ENCODE measurements around the gene JAK1. TPM values are rescaled to one million over a fixed set of nuclear protein-coding genes. Genes with fewer than 3 reads are reported as not detected.

Gene JAK1
- total and polyA plus RNA-seq, 2 of the 8 experiments (the other 6 are each of a cell fraction or from before 2014, with no cell fraction given): 7.8 to 24.5 TPM

DNA sequence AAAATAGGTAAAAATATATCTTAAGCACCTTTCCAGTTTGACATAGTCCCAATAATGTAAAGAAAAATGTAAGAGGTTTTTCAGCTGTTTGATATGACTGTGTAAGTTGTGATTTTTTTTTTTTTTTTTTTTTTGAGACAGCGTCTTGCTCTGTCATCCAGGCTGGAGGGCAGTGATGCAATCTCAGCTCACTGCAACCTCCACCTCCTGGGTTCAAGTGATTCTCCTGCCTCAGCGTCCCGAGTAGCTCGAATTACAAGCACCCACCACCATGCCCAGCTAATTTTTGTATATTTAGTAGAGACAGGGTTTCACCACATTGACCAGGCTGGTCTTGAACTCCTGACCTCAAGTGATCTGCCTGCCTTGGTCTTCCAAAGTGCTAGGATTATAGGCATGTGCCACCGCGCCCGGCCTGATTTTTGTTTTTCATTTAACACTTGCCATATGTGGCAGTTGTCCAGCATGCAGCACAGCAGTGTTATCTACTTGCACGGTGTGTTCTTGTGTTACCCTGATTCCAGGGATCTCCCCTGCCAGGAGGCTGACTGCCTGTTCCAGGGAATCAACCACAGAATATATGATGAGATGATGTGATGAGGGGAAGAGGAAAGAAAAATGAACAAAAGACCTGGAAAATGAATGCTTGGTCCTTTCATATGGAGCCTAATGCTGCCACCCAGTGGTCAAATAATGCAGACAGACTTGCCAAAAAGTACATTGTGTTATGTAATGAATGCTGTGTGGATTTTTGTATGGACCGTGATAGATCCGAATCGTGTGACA lies 142.5 kb downstream of the JAK1 start:
- WGBS, 2 experiments (ENCODE audit: extremely low coverage in 1 of 2, insufficient coverage in 1 of 2, insufficient read length in 1 of 2, insufficient replicate concordance in 2 of 2, low coverage in 1 of 2, low lambda C conversion rate in 2 of 2, missing lambda C conversion rate in 1 of 2): 75% methylated on average over 11 of the region's 11 CpGs; no CpG with 5 or more reads in 1 of the 2 experiments
- Histone ChIP-seq H3K27me3 (replicated peaks in 1 of 4; ENCODE audit: control insufficient read depth in 3 of 4, extremely low read depth in 1 of 4, insufficient read depth in 3 of 4, low read length in 3 of 4) (no peaks in the 10 kb centered on the region), H2AFZ (ENCODE audit: low read length) (0 out of 2 replicates have a peak overlapping the region, but pooled peaks have one; percentile 3), H2AK5ac (ENCODE audit: low read depth, low read length) (no peak overlapping the region), H3K4ac (replicated peaks; ENCODE audit: insufficient read length, low read depth, low read length) (no peak overlapping the region), H2BK5ac (ENCODE audit: low read depth, low read length) (no peak overlapping the region), H4K91ac (replicated peaks; ENCODE audit: insufficient read length, low read length) (no peak overlapping the region), H3K9ac (replicated peaks in 1 of 4; ENCODE audit: extremely low read depth in 1 of 4, low read depth in 3 of 4, low read length in 3 of 4) (no peak overlapping the region), H3K18ac (ENCODE audit: extremely low read depth, low read length) (no peak overlapping the region; the same call in 1 of the 2 replicates), H3K4me2 (ENCODE audit: insufficient read depth in 1 of 2, low read depth in 2 of 2, low read length in 2 of 2) (no peak overlapping the region; a peak in 1 of 4 replicates), H4K20me1 (replicated peaks in 1 of 2; ENCODE audit: control insufficient read depth in 1 of 2, insufficient read depth in 2 of 2, low read length in 2 of 2) (no peaks in the 10 kb centered on the region), H2BK15ac (ENCODE audit: low read length) (no peak overlapping the region), H3K36me3 (ENCODE audit: control insufficient read depth in 2 of 4, insufficient read depth in 4 of 4, low read length in 3 of 4) (no peaks in the 10 kb centered on the region), H3K23ac (ENCODE audit: insufficient read length) (no peak overlapping the region), H3K4me3 (ENCODE audit: extremely low read depth in 1 of 4, insufficient read depth in 2 of 4, low read depth in 3 of 4, low read length in 4 of 4) (no peak overlapping the region), H3K56ac (replicated peaks; ENCODE audit: insufficient read length, low read depth, low read length) (no peak overlapping the region), H3K79me1 (ENCODE audit: low read depth, low read length) (no peaks in the 10 kb centered on the region; the same call in 1 of the 2 replicates), H2BK20ac (ENCODE audit: low read length) (no peak overlapping the region), H4K5ac (ENCODE audit: insufficient read length, low read depth, low read length) (peak overlapping the region; percentile 90), H2BK12ac (ENCODE audit: low read depth, low read length) (no peak overlapping the region), H3K4me1 (replicated peaks in 1 of 4; ENCODE audit: control insufficient read depth in 3 of 4, insufficient read depth in 4 of 4, low read length in 3 of 4) (peaks cover 0 to 2% (median 0%) of the 10 kb centered on the region in 4 experiments; a peak in 1 of 7 replicates), H3K9me3 (ENCODE audit: insufficient read depth in 2 of 2, low read depth in 1 of 2, low read length in 1 of 2) (no peaks in the 10 kb centered on the region), H3K23me2 (ENCODE audit: low read depth, low read length) (no peaks in the 10 kb centered on the region), H3K79me2 (ENCODE audit: control insufficient read depth in 1 of 2, insufficient read depth in 2 of 2, low read length in 2 of 2) (no peaks in the 10 kb centered on the region), H4K8ac (ENCODE audit: extremely low read depth, insufficient read depth, low read length) (no peak overlapping the region), H3K14ac (ENCODE audit: insufficient read length) (no peak overlapping the region), H2BK120ac (replicated peaks; ENCODE audit: low read depth, low read length) (no peak overlapping the region), H3K27ac (ENCODE audit: low read depth, low read length) (no peak overlapping the region)
- ChIA-PET POLR2A (ENCODE audit: partially characterized antibody) (interaction anchor here (1.6 kb wide), 1 partner anchor 25 kb away, joined by 3 read pairs; no protein-coding TSS in a partner anchor), CTCF (ENCODE audit: partially characterized antibody) (interaction anchor here (0.7 to 3.2 kb wide), 28 partner anchors 9 to 552 kb away, joined by 3 to 26 read pairs (median 3); no protein-coding TSS in a partner anchor)
- FAIRE-seq: peak; percentile 98
- peak in 1 of 2 experiments; percentile 70 for DNase-seq (ENCODE audit: low read depth in 1 of 2, low spot score in 2 of 2)
- TF ChIP-seq JUND (IDR thresholded peaks at IDR 0.05; ENCODE audit: low read length) (no peak), SRF (IDR thresholded peaks at IDR 0.05; ENCODE audit: low read depth, low read length) (no peak), CEBPB (IDR thresholded peaks at IDR 0.05; ENCODE audit: low read depth, low read length) (peak; percentile 88), POLR2A (IDR thresholded peaks at IDR 0.05; ENCODE audit: control extremely low read depth in 1 of 2, low read depth in 2 of 2, low read length in 2 of 2) (no peak), GTF2F1 (IDR thresholded peaks at IDR 0.05; ENCODE audit: borderline replicate concordance, low read depth, low read length) (no peak), TEAD4 (IDR thresholded peaks at IDR 0.05; ENCODE audit: low read depth, low read length) (no peak), TBP (IDR thresholded peaks at IDR 0.05; ENCODE audit: low read depth, low read length) (no peak), RXRA (IDR thresholded peaks at IDR 0.05; ENCODE audit: insufficient read depth, low read depth, low read length) (no peak)
- TF ChIP-seq, protein P1, sequence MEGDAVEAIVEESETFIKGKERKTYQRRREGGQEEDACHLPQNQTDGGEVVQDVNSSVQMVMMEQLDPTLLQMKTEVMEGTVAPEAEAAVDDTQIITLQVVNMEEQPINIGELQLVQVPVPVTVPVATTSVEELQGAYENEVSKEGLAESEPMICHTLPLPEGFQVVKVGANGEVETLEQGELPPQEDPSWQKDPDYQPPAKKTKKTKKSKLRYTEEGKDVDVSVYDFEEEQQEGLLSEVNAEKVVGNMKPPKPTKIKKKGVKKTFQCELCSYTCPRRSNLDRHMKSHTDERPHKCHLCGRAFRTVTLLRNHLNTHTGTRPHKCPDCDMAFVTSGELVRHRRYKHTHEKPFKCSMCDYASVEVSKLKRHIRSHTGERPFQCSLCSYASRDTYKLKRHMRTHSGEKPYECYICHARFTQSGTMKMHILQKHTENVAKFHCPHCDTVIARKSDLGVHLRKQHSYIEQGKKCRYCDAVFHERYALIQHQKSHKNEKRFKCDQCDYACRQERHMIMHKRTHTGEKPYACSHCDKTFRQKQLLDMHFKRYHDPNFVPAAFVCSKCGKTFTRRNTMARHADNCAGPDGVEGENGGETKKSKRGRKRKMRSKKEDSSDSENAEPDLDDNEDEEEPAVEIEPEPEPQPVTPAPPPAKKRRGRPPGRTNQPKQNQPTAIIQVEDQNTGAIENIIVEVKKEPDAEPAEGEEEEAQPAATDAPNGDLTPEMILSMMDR (IDR thresholded peaks at IDR 0.05; ENCODE audit: control extremely low read depth in 1 of 3, insufficient read depth in 1 of 3, low read depth in 1 of 3, low read length in 3 of 3): peak in 2 of 3 experiments; percentile 67 to 82; a peak in 3 of 4 replicates

Measured in H1 (cell line).